Keratinocyte (primary cell): ENCODE data around the gene FSIP1. TPM values are rescaled to one million over a fixed set of nuclear protein-coding genes. Genes with fewer than 3 reads are reported as not detected.

Source experiments
- DNase-seq: peaks from one replicate; pipeline ENCODE4 v3.0.0-alpha.2; 2011; ENCODE audit warnings: low read depth, missing footprints, low spot score
- FAIRE-seq: peaks from 2 replicates; lab custom pipeline; 2011; peaks lifted over from hg19 to GRCh38; lab: Jason Lieb, UNC
- H2AFZ ChIP-seq: 2 replicates; pipeline ENCODE4 v1.6.0; 2012; ENCODE audit warnings: low read length, control low read depth, inconsistent platforms; ENCODE audit not compliant: control insufficient read depth
- H3K27ac ChIP-seq: 2 replicates; pipeline ENCODE4 v1.5.1; 2011; ENCODE audit warnings: low read length; ENCODE audit not compliant: control insufficient read depth, insufficient read depth
- H3K27me3 ChIP-seq: 3 replicates; pipeline ENCODE4 v1.6.0; 2011; ENCODE audit warnings: low read length; ENCODE audit not compliant: control insufficient read depth, insufficient read depth; ENCODE audit errors: extremely low read depth
- H3K36me3 ChIP-seq, 2 experiments: 2 replicates in 1 of 2; 3 replicates in 1 of 2; pipeline ENCODE4 v1.5.1; 2011; ENCODE audit warnings: low read length in 2 of 2, mild to moderate bottlenecking in 1 of 2; ENCODE audit not compliant: control insufficient read depth in 2 of 2, insufficient read depth in 2 of 2; ENCODE audit errors: extremely low read depth in 1 of 2
- H3K4me1 ChIP-seq: 3 replicates; pipeline ENCODE4 v1.5.1; 2011; ENCODE audit warnings: low read length; ENCODE audit not compliant: control insufficient read depth, insufficient read depth; ENCODE audit errors: extremely low read depth
- H3K4me2 ChIP-seq: 3 replicates; pipeline ENCODE4 v1.6.0; 2011; ENCODE audit warnings: low read depth, low read length; ENCODE audit not compliant: control insufficient read depth, insufficient read depth; ENCODE audit errors: extremely low read depth
- H3K4me3 ChIP-seq, 3 experiments: fragments of 200-600 bp in 1 of 3; sonication (generic) in 1 of 3; 2 replicates in 2 of 3; 3 replicates in 1 of 3; pipeline ENCODE4 v1.5.1; 2011 to 2016; ENCODE audit warnings: low read length in 3 of 3, mild to moderate bottlenecking in 3 of 3, control low read depth in 2 of 3, inconsistent platforms in 1 of 3, low read depth in 1 of 3, mixed read lengths in 1 of 3, mixed run types in 1 of 3, moderate library complexity in 1 of 3; ENCODE audit not compliant: control insufficient read depth in 2 of 3, insufficient read depth in 2 of 3; ENCODE audit errors: extremely low read depth in 1 of 3
- H3K79me2 ChIP-seq: 2 replicates; pipeline ENCODE4 v1.6.0; 2012; ENCODE audit warnings: low read length; ENCODE audit not compliant: control insufficient read depth, insufficient read depth
- H3K9ac ChIP-seq: 3 replicates; pipeline ENCODE4 v1.6.0; 2011; ENCODE audit warnings: low read length; ENCODE audit not compliant: control insufficient read depth, insufficient read depth; ENCODE audit errors: extremely low read depth
- H3K9me1 ChIP-seq: 3 replicates; pipeline ENCODE4 v1.6.0; 2011; ENCODE audit warnings: low read length; ENCODE audit not compliant: control insufficient read depth, insufficient read depth; ENCODE audit errors: extremely low read depth
- H3K9me3 ChIP-seq: 2 replicates; pipeline ENCODE4 v1.5.1; 2012; ENCODE audit warnings: low read depth, low read length; ENCODE audit not compliant: control insufficient read depth
- H4K20me1 ChIP-seq: 3 replicates; pipeline ENCODE4 v1.6.0; 2011; ENCODE audit warnings: low read length; ENCODE audit not compliant: control insufficient read depth, insufficient read depth; ENCODE audit errors: extremely low read depth
- CTCF ChIP-seq, 3 experiments: IDR thresholded peaks in 1 of 3; conservative IDR thresholded peaks in 1 of 3; optimal IDR thresholded peaks in 1 of 3; 2 replicates in 2 of 3; 3 replicates in 1 of 3; pipeline versions ENCODE3 to v1.5.1; 2011; ENCODE audit warnings: low read length in 3 of 3, mild to moderate bottlenecking in 3 of 3, moderate library complexity in 2 of 3, control low read depth in 1 of 3, inconsistent platforms in 1 of 3; ENCODE audit not compliant: insufficient read depth in 2 of 3; ENCODE audit errors: extremely low read depth in 1 of 3
- EZH2 ChIP-seq: IDR thresholded peaks from one replicate; pipeline ENCODE4 v1.6.1; 2012; ENCODE audit warnings: inconsistent platforms, mild to moderate bottlenecking, low read length, moderate library complexity
- dilution Hi-C: fragments of 300-500 bp; cut with MboI; formaldehyde crosslinking; loops from one replicate; pipeline ENCODE4 v1.7.0; 2020; ENCODE audit warnings: low sequenced_read_pairs; ENCODE audit not compliant: extremely low pct_ligation_motif_present
- polyA plus RNA-seq, 5 experiments: library from polyadenylated mRNA; depleted of rRNA in 3 of 5; stranded (reverse) in 3 of 5; stranded (forward) in 1 of 5; unstranded in 1 of 5; fragments of >200 nt; gene quantifications; 1 replicate in 1 of 5; 2 replicates in 3 of 5; 3 replicates in 1 of 5; pipeline versions ENCODE4 v1.2.1 to v1.2.3, GENCODE V29; 2011 to 2012; ENCODE audit warnings: missing spikeins in 2 of 5, low read depth in 1 of 5, low replicate concordance in 1 of 5

Gene FSIP1
- polyA plus RNA-seq, 1 donor (not counting 4 experiments of a cell fraction or from before 2014, with no cell fraction given), result 1.5 TPM

- Histone ChIP-seq H2AFZ (no peak overlapping the region), H3K9me3 (no peaks in the 10 kb centered on the region), H3K36me3 (no peaks in the 10 kb centered on the region), H4K20me1 (no peaks in the 10 kb centered on the region), H3K79me2 (no peaks in the 10 kb centered on the region), H3K27me3 (no peaks in the 10 kb centered on the region), H3K27ac (no peak overlapping the region), H3K4me2 (no peak overlapping the region), H3K9me1 (no peaks in the 10 kb centered on the region), H3K4me1 (no peaks in the 10 kb centered on the region), H3K4me3 (no peak overlapping the region), H3K9ac (no peak overlapping the region)
- no peak for DNase-seq
- FAIRE-seq, result no peak
- dilution Hi-C loops, result no loop called here
- no peak for TF ChIP-seq EZH2
- no peak for TF ChIP-seq CTCF (optimal IDR thresholded peaks at IDR 0.05 in 1 of 3, IDR thresholded peaks at IDR 0.05 in 1 of 3, conservative IDR thresholded peaks at IDR 0.05 in 1 of 3; ENCODE audit: extremely low read depth in 1 of 3, insufficient read depth in 2 of 3, low read length in 3 of 3)
Measured at GRCh38 chr15:39792025-39792843, 9.6 kb upstream of the FSIP1 start.

- dilution Hi-C loops, result no loop called here
Measured at GRCh38 chr15:39789736-39790135, 7.1 kb upstream of the FSIP1 start.

More at GRCh38 chr15:39789736-39790135, 7.1 kb upstream of the FSIP1 start:
- DNase-seq, result no peak
- no peaks in the 10 kb centered on the region for H3K9me3 ChIP-seq
- TF ChIP-seq CTCF (optimal IDR thresholded peaks at IDR 0.05 in 1 of 3, IDR thresholded peaks at IDR 0.05 in 1 of 3, conservative IDR thresholded peaks at IDR 0.05 in 1 of 3; ENCODE audit: extremely low read depth in 1 of 3, insufficient read depth in 2 of 3, low read length in 3 of 3) (no peak), EZH2 (no peak)
- no peaks in the 10 kb centered on the region for H4K20me1 ChIP-seq
- no peak overlapping the region for H2AFZ ChIP-seq
- no peaks in the 10 kb centered on the region for H3K4me1 ChIP-seq
- no peaks in the 10 kb centered on the region for H3K9me1 ChIP-seq
- H3K4me2 ChIP-seq, result no peak overlapping the region
- H3K36me3 ChIP-seq, result no peaks in the 10 kb centered on the region
- no peaks in the 10 kb centered on the region for H3K27me3 ChIP-seq
- no peak overlapping the region for H3K27ac ChIP-seq
- no peak overlapping the region for H3K4me3 ChIP-seq
- H3K79me2 ChIP-seq, result no peaks in the 10 kb centered on the region
- no peak overlapping the region for H3K9ac ChIP-seq
- FAIRE-seq, result no peak
